Umbilical cord (tissue), 2 donors: Measurements from ENCODE around the gene GNAQ. TPM values are rescaled to one million over a fixed set of nuclear protein-coding genes. Genes with fewer than 3 reads are reported as not detected.
A peak's percentile ranks its signal among the peaks of the same experiment; 100 is the strongest.

Source experiments
- DNase-seq: peaks from one replicate; pipeline ENCODE4 v3.0.0-alpha.2; 2015; ENCODE audit warnings: low spot score
- total RNA-seq: library from RNA; depleted of rRNA; stranded (reverse); fragments of >200 nt; gene quantifications from one replicate; pipeline ENCODE4 v1.2.3, GENCODE V29; 2014; ENCODE audit warnings: low replicate concordance; ENCODE audit not compliant: insufficient read depth

The GNAQ gene
- total RNA-seq, 1 donor from 2014 or later = 62.4 TPM

DNA sequence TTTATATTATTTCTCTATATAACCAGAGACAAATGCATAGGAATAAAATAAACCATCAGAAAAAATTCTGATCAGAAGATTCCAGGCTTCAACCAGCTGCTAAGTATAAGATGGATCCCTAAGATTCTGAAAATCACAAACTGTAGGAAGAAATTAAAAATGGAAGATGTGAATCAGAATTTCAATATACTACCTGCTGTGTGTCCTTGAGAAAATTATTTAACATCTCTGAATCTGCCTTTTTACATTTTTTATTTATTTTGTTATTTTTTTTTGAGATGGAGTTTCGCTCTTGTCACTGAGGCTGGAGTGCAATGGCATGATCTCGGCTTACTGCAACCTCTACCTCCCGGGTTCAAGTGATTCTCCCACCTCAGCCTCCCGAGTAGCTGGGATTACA, 187.2 kb downstream of the GNAQ start:
- DNase-seq = no peak

DNA sequence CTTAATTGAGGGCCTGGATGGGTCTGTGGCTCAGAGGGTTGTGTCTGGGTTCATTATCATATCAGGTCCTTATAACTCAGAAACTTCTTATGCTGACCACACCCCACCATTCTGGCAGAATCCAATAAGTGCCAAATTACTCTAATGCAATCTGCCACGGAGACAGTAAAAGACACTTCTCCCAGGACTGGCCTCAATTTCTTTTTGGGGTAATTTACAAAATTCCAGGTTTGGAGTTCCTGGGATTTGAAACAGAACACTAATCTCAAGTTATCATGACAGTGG, 187.8 kb downstream of the GNAQ start:
- no peak for DNase-seq

DNA sequence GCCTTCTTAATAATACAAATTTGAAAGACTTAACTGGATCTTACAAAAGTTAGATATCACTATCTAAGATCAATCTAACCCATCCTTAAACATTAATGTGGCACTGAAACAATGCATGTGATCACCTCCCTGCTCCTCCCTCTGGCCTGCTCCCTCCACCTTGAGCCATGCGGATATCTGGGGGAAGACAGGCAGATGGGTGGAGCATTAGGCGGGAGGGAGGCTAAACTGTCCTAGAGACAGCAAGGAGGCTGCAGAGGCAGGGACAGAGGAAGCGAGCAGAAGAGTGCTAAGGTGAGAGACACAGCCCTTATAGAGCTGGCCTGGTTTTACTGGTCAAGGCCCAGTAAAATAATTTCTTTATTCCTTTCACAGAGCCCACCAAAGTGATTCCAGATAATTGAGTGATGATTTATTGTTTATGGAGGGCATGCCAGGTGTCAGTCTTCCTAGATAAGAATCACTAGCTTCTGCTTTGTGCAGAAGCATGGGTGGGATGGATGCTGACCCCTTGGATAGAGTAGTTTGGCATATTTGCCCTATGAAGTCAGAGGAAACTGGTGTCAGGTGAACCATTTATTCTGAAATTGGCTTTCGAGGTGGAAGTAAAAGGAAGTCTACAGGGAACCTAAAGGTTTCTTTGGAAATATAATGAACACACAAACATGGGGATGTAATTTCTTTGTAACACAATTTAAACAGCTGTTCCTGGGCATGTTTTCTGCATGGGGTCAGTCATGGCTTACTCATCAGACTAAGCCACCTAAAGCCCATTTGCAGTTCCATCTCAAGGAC, 188.3 kb downstream of the GNAQ start:
- DNase-seq = no peak

DNA sequence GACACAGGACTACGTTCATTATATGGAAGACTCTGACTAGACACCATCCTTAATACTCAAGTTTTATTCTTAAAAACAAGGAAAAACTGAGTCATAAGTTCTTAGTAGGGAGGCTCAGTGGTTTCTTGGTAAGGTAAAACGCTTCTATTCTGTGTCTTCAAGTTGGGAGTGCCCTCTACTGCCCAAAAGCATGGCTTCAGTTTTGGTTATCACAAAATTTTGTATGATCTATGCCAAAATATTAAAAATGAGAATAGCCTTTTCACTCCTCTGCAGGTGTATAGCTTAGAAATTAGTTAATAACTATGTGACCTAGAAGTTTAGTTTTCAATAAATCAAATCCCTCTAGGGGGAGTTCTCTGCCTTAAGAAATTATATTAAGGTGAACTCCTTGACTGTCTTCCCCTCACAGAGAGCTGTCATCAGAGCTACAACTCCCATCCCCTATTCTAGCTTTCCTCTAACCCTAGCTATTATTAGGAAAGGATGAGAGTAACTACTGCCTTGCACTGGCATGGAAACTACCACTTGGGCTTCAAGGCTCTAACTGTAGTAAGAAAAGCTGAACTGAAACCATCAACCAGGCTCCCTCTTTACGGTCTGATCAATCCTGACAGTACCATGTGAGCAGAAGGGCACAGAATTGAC, 189.7 kb downstream of the GNAQ start:
- DNase-seq = no peak

DNA sequence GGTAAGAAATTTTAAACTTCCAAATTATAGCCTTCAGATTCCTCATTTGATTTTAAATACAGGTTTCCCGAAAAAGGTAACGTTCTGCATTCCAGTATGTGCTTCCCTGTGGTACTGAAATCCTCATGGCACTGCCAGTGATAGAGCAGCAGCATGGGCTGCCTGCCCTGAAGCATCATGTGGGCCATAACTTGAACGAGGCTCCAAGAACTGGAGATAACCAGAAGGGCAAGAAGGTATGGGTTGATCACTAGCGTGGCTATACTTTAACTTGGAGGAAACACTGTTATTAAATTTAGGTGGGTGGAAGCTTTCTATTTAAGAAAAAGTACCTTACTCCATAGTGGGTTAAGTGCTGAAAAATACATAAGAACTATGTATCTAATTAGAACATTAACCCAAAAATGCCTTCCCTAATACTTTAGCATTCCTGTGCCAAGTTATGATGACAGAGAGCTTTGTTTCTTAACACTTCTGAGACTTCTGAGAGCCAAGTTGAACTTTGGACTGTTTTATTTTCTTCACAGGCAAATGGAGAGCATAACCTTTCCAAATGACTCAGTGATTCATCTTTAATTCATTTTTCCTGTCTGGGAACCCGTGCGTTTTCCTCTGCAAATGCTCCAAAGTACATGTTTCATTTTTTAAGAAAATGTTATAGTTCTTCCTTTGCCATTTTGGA, 192.0 kb downstream of the GNAQ start:
- DNase-seq = no peak

DNA sequence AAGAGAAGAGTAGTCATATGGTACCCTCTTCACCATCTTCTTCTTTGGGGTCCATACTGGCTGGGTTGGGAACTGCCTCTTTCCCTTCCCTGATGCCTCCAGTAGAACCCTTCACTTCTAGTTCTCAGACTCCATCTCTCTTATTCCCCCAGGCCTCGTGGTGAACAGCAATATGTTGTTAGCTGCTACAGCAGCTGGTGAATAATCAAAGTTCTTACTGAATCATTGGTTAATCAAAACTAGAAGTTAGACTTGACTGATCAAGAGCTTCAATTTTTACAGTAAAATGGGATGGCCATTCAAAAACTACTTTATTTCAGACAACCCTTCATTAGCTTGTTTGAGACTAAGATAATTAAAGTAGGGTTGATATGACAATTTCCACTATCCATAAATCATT, 192.6 kb downstream of the GNAQ start:
- DNase-seq = no peak

DNA sequence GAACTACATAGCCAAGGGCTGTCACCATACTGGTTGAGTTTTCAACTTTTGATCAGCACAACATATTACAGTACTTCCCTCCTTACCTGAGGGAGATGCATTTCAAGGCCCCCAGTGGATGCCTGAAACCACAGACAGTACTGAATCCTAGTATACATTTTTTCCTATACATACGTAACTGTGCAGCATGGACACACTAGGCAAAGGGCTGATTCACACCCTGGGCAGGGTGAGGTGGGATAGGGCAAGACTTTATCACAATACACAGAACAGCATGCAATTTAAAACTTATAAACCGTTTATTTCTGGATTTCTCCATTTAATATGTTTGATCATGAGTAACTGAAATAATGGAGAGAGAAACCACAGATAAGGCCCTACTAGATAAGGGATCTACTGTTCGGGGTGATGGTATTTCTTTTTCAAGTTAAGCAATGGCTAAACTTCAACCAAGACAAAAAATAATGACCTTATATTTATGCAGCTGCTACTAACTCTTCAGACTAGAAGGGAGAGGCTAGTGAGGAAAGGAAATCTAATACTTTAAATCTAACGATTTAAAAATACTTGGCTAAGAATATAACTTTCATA, 196.6 kb downstream of the GNAQ start:
- no peak for DNase-seq

DNA sequence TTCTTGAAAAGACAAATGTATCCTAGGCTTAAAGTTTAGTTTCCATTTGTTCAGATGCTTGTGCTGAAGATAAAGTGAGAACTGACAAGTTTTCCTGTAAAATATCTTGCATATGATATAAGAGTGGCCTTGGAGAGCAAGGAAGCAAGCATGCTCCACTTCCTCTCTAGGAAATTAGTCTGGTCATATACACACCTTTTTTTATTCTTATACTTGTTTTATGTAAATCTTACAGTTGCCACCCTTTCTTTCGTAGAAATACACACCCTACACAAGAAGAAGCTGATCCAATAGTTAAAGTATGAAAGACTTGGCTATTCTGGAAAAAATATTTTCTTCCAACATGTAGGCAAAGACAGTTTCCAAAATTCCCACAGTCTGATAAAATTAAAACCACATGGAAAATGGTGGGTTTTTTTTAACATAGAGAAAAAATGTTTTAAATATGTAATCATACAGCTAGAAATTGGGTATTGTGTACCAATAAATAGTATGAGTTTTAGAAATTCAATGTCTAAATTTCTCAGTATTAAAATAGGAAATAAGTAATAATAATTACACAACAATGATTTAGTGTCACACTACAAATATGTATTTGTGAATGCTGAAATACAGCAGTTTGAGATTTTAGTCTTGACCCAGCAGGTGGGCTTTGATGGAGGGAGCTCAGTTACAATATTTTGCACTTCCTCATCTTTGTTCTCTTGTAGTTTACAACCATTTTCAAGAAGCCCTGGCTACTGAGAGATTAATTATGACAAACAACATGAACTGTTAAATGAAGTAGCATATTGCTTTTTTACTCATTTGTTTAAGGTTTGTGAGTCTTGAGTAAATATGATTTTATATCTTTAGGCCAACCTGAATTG, 197.8 kb downstream of the GNAQ start:
- DNase-seq = no peak

DNA sequence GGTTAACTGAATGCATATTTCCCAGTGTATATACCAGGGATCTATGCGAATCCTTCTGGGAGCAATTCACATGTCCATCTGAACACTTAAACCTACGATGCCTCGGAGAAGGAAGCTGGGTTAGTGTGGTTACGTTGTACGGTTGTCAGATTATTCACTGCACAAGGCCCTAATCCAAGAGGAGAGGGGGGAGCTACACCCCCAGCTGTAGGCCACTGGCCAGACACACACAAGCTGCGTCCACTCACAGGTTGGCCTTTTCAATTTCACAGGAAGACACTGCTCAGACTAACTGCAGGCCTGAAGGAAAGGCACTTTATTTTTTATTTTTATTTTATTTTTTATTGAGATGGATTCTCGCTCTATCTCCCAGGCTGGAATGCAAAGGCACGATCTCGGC, 199.0 kb downstream of the GNAQ start:
- no peak for DNase-seq

DNA sequence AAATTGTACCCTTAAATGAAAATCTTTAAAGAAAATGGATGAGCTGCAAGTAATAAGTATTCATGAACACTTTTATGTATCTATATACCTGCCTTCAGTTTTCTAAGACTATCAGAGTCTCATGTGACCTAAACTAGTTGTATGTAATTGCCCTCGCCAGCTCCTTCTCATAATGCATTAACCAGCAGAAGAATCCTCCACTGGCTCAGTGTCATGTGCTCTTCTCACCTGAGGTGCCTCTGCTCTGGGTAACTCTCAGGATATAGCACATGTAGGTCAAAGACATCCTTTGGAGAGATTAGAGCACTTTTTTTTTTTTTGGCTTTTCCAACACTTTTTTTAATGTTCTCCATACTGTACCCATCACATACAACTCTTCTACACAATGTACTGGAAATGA, 199.8 kb downstream of the GNAQ start:
- no peak for DNase-seq

DNA sequence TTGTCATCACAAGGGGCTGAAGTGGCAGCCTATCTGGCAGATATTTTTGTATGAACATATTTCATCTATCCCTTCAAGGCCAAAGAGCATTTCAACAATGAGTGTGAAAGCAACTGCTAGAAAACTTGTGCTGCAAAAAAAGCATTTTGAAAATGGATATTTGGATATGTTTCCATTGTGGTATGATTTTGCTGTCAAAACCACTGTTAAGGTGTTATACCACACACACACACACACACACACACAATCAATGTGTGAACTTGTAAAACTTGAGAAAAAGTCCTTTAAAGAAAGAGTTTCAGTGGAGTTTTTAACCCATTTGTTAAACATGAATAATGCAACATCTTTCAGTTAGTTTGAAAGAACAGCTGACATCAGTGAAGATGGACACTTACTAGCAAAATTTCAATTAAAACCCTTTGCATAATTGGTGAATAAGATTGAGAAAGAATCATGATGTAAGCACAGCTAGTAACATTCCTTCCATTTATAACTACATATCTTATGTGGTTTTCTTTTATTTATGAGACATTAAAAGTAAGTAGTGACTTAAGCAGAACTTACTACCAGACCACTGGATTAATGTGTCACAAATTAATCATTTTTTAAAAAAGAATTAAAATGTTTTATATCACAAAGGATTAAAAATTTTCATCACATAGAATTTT, 200.9 kb downstream of the GNAQ start:
- no peak for DNase-seq

DNA sequence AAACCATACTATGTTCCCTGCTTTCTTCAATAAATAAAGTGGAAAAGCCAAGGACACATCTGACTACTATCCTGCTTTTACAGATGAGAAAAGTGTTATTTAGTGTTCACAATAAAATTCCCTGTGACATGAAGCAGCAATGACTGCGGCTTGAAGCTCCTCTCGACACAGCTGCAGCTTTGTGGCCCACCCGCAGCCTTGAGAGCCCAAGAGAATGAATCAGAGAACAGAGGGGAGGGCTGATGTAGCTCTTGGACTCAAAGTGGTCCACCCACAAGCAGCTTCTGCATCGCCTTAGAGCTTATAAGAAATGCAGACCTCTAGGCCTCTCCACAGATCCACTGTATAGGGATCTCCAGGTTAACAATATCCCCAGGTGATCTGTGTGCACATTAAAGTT, 202.2 kb downstream of the GNAQ start:
- DNase-seq = no peak

DNA sequence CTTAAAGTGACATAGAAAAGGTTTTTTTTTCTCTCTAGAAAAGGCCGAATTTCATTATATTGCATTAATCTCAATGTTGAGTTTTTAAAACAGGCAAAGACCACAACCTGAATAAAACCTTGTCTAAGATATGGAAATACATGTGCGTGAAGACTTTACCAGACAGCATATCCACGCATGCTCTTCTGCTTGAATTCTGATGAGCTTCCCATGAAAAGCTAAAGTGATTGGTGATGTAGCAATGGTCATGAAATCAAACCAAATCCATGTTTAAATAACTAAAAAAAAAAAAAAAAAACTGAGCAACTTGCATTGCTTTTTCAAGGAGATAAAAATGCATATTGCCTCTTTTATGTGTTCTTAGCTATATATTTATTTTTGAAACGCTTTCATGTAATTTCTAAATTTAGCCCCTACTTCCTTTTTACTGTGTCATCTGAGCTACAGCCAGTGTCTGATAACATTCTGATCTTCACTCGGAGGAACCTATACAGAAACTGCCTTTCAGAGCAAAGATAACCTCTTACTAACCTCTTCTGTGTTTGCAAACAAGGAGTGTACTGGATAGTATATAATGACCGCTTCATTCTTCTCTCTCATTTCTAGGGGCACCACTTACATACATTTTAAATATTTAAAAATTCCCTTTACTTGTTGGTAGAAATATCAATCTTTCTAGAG, 204.4 kb downstream of the GNAQ start:
- peak; percentile 51 for DNase-seq

DNA sequence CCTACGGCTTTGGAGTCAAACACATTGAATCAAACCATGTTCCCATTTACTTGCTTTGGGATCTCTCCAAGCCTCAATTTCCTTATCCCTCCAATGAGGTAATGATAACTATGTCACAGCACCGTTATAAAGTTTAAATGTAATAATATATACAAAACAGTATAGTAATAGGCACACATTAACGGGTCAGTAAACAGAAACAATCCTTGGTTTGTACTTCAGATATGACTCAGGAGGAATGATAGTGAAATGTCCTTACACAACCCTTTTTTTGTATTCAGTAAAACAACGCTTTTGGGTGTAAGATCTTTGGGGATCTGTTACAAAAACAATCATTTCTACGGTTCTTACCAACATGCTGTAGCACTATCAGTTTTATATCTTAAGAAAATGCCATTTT, 205.0 kb downstream of the GNAQ start:
- no peak for DNase-seq

DNA sequence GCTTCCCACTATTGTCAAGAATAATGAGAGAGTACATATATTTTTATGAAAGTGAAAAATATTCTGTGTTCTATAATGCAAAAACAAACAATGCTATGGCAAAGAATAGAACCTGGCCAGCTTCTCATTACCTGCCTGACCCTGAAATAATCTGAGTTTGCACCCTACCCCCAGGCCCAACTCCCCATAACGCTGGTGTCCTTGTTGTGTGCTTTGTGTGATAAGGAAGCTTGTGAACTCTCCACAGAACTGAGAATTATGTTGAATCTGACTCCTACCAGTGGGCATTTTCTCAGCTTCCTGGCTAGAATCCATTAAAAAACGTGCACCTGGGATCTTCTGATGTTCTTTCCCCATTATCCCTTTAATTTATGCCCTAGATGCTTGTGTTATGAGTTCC, 205.5 kb downstream of the GNAQ start:
- DNase-seq = no peak

DNA sequence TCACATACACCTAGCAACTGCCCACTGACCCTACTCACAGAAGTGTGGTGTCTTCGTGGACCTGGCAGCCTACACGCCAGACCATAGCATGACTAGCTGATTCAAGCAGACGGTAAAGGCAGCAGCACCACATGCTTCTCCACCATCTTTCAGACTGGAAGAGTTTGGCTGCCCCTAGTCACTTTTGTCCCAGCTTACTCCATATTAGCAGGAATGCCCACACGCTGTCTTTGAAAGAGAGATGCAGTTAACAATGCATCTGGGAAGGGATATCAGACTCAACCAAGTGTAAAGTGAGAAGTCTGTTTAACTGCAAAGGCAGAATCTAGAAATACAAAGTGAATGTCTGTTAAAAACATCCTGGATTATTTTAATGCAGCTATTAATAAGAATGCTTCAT, 206.2 kb downstream of the GNAQ start:
- DNase-seq = no peak

DNA sequence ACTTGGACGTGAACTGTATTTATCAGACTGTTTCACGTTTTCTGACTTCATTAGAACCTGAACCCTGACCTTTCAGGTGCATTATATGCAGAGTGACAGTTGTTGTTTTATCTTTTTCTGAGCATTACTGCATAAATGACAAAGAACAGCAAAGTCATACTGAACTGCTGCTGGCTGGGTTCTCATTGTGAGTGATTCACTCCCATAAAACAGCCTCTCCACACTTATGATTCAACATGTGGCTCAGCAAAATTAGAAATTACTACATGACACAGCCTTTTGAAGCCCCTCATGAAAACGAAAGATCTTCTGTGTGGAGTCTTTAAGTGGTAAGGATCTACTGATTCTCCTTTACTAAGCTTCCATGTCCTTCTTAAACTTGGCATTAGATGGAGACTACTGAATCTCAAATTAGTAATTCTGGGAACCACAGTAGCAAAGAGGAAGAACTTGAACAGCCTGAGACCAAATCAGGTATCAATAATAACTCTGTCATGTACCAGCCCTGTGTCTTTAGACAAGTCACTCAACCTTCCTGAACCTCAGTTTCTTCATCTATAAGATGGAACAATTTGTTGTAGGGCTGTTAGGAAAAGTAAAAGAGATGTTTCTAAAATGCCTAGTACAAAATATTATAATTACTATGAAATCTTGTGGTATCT, 211.2 kb downstream of the GNAQ start:
- DNase-seq = peak; percentile 34

DNA sequence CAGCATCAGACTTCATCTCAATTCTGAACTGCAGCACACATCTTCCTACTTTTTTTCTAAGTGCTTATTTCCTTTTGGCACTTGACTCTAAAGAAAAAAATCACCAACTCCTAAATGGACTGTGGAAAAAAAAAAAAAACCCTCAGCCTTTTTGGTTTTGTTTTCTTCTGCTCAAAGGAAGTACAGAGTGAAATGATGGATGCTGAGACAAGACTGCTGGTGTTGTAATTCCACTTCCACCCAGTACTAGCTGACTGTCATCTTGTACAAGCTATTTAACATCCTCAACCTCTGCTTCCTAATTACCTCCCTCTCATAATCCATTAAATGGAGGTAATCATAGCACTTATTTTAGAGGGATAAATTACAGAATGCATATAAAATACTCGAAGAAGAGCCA, 212.0 kb downstream of the GNAQ start:
- DNase-seq = no peak

DNA sequence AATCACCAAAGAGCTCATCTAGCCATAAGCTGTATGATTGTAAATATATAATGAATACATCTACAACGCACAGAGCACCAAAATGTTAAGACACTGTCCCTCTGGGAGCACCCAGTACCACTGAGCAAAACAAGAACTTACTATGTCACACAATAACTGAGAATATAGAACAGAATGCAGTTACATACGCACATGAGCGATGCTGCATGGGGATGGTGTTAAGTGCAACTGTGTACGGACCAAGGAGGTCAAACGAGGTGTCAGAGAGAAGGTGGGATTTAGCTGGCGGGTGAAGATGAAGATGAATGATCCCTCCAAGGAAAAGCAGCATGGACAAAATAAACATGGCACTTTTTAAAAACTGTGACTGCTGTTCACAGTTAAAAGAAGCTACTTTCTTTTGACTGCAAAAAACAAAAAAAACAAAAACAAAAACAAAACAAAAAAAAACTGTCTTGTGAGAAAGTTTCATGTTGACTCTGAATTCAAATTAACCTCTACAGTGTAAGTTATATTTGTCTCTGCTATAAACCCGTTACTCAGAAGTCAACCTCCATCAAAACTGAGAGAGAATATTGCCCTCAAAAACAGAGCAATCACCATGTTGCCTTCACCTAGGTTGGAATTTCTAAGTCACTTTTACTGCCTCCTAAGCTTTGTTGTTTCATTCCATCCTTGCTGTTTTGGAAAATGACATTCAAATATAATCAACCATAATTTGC, 213.9 kb downstream of the GNAQ start:
- no peak for DNase-seq
